Activated CD4-positive, alpha-beta T cell treated with anti-CD3 and anti-CD28 coated beads, Interleukin-2, amount 50 U/mL, for 24 hours (primary cell): ENCODE measurements around the gene C12orf42.
"Not testable (repeated sequence)": the region's sequence is repeated elsewhere in the genome, so short reads cannot be mapped to it uniquely, and the experiment has no call there.

Source experiments
- DNase-seq, 2 donors: peaks; one replicate each; pipeline ENCODE4 v3.0.0-alpha.2; 2020; ENCODE audit warnings: low read depth in 1 of 2, low spot score in 1 of 2

The C12orf42 gene

GRCh38 chr12:103498990-103499389 lies 3.2 kb upstream of the C12orf42 start:
- no peak for DNase-seq

GRCh38 chr12:103494734-103495468 lies 867 bp downstream of the C12orf42 start:
- no peak for DNase-seq

- no peak for DNase-seq
Measured at GRCh38 chr12:103494051-103494733, 1.6 kb downstream of the C12orf42 start.

GRCh38 chr12:103493199-103493598 lies 2.6 kb downstream of the C12orf42 start:
- DNase-seq = no peak

- DNase-seq = no peak
Measured at GRCh38 chr12:103482365-103482764, 13.4 kb downstream of the C12orf42 start.

- no peak for DNase-seq
Measured at GRCh38 chr12:103475073-103475472, 20.7 kb downstream of the C12orf42 start.

- no peak for DNase-seq
Measured at GRCh38 chr12:103470664-103471063, 25.1 kb downstream of the C12orf42 start.

- no peak for DNase-seq
Measured at GRCh38 chr12:103469719-103470118, 26.0 kb downstream of the C12orf42 start.

- no peak for DNase-seq
Measured at GRCh38 chr12:103468837-103469236, 26.9 kb downstream of the C12orf42 start.

- DNase-seq = no peak
Measured at GRCh38 chr12:103462675-103463074, 33.1 kb downstream of the C12orf42 start.

GRCh38 chr12:103457471-103457870 lies 38.3 kb downstream of the C12orf42 start:
- DNase-seq = no peak

GRCh38 chr12:103456006-103456405 lies 39.8 kb downstream of the C12orf42 start:
- no peak for DNase-seq

GRCh38 chr12:103455020-103455763 lies 40.6 kb downstream of the C12orf42 start:
- DNase-seq = no peak

GRCh38 chr12:103444983-103445382 lies 50.8 kb downstream of the C12orf42 start:
- no peak for DNase-seq

- DNase-seq = no peak
Measured at GRCh38 chr12:103442822-103443221, 52.9 kb downstream of the C12orf42 start.

GRCh38 chr12:103442182-103442555 lies 53.6 kb downstream of the C12orf42 start:
- no peak for DNase-seq

- DNase-seq = no peak
Measured at GRCh38 chr12:103441437-103442181, 54.2 kb downstream of the C12orf42 start.

GRCh38 chr12:103434165-103435105 lies 61.3 kb downstream of the C12orf42 start:
- not testable (repeated sequence) for DNase-seq

GRCh38 chr12:103431950-103432349 lies 63.8 kb downstream of the C12orf42 start:
- no peak for DNase-seq

GRCh38 chr12:103431387-103431786 lies 64.4 kb downstream of the C12orf42 start:
- no peak for DNase-seq
